ENCODE data around the gene TTLL6.

DNA sequence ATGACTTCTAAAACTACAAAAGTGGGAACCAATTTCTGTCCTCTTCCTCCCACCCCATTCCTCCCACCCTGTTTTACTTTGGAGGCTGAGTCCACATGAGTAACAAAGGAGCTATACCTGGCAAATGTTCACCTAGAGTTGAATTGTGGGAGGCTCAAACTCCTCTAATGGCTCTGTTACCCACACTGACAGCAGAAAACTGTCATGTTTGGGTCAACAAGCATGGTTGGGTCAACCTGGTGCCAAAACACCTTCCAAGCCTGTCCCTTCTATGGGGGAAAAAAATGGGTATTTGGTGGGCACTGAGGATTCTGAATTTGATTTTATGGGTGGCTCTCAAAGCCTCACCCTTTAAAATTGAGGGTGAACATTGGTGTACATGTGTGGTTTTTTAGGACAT is 76.5 kb downstream of the TTLL6 start:
- TF ChIP-seq, protein P1, sequence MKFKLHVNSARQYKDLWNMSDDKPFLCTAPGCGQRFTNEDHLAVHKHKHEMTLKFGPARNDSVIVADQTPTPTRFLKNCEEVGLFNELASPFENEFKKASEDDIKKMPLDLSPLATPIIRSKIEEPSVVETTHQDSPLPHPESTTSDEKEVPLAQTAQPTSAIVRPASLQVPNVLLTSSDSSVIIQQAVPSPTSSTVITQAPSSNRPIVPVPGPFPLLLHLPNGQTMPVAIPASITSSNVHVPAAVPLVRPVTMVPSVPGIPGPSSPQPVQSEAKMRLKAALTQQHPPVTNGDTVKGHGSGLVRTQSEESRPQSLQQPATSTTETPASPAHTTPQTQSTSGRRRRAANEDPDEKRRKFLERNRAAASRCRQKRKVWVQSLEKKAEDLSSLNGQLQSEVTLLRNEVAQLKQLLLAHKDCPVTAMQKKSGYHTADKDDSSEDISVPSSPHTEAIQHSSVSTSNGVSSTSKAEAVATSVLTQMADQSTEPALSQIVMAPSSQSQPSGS (IDR thresholded peaks at IDR 0.05; ENCODE audit: low read length): no peak
- TF ChIP-seq CBX8 (IDR thresholded peaks at IDR 0.05; ENCODE audit: borderline replicate concordance, low read depth, low read length) (no peak), TAF1 (IDR thresholded peaks at IDR 0.05; ENCODE audit: low read depth, low read length) (no peak), KDM5A (IDR thresholded peaks at IDR 0.05; ENCODE audit: low read length) (no peak), EP300 (IDR thresholded peaks at IDR 0.05; ENCODE audit: borderline replicate concordance in 1 of 2, low read depth in 2 of 2, low read length in 2 of 2) (no peak), POLR2A (IDR thresholded peaks at IDR 0.05; ENCODE audit: control extremely low read depth in 1 of 2, low read depth in 2 of 2, low read length in 2 of 2) (no peak), JUN (IDR thresholded peaks at IDR 0.05; ENCODE audit: low read depth, low read length) (no peak)
- TF ChIP-seq, protein P2, sequence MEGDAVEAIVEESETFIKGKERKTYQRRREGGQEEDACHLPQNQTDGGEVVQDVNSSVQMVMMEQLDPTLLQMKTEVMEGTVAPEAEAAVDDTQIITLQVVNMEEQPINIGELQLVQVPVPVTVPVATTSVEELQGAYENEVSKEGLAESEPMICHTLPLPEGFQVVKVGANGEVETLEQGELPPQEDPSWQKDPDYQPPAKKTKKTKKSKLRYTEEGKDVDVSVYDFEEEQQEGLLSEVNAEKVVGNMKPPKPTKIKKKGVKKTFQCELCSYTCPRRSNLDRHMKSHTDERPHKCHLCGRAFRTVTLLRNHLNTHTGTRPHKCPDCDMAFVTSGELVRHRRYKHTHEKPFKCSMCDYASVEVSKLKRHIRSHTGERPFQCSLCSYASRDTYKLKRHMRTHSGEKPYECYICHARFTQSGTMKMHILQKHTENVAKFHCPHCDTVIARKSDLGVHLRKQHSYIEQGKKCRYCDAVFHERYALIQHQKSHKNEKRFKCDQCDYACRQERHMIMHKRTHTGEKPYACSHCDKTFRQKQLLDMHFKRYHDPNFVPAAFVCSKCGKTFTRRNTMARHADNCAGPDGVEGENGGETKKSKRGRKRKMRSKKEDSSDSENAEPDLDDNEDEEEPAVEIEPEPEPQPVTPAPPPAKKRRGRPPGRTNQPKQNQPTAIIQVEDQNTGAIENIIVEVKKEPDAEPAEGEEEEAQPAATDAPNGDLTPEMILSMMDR (IDR thresholded peaks at IDR 0.05; ENCODE audit: control extremely low read depth in 1 of 3, insufficient read depth in 1 of 3, low read depth in 1 of 3, low read length in 3 of 3): no peak
- TF ChIP-seq, protein P3, sequence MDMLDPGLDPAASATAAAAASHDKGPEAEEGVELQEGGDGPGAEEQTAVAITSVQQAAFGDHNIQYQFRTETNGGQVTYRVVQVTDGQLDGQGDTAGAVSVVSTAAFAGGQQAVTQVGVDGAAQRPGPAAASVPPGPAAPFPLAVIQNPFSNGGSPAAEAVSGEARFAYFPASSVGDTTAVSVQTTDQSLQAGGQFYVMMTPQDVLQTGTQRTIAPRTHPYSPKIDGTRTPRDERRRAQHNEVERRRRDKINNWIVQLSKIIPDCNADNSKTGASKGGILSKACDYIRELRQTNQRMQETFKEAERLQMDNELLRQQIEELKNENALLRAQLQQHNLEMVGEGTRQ (IDR thresholded peaks at IDR 0.05; ENCODE audit: low read length): no peak
